HG03442 (cell line): ENCODE measurements around the gene ALPL.
"Not testable (repeated sequence)": the region's sequence is repeated elsewhere in the genome, so short reads cannot be mapped to it uniquely, and the experiment has no call there.

Source experiments
- ATAC-seq: cut with Tn5 transposase; IDR thresholded peaks from one replicate; pipeline ENCODE4 v1.9.1; 2021; ENCODE audit warnings: mild to moderate bottlenecking, moderate library complexity; ENCODE audit not compliant: unreplicated experiment

Gene ALPL

DNA sequence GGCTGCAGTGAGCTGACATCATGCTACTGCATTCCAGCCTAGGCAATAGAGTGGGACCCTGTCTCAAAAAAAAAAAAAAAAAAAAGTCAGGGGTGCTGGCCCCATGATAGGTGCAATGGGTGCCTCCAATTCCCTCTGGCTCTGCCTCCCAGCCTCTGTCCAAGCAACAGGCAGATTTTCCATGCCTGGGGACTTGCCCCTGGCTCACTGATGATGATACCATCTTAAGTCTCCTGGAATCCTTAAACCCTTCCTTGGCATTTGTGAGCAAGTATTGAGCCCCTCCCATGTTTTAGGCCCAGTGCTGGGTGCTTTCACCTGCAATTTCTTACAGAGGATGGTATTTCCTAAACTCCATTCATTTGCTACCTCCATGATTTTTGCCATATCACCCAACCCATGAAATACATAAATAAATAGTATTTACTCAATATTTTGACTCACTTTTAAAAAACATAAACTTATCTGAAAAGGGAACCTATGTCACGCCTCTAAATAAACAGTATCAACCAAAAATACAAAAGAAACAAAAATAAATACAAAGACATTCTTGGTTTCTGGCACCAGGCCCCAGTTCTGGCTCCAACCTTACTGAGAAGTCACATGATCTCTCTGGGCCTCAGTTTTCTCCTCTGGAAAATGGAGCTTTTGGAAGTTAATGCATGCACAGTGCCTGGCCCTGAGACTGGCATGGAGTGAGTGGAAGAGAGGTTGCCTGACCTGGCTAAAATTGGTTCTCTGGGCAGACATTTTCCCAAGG lies 1.5 kb upstream of the ALPL start:
- no peak for ATAC-seq

DNA sequence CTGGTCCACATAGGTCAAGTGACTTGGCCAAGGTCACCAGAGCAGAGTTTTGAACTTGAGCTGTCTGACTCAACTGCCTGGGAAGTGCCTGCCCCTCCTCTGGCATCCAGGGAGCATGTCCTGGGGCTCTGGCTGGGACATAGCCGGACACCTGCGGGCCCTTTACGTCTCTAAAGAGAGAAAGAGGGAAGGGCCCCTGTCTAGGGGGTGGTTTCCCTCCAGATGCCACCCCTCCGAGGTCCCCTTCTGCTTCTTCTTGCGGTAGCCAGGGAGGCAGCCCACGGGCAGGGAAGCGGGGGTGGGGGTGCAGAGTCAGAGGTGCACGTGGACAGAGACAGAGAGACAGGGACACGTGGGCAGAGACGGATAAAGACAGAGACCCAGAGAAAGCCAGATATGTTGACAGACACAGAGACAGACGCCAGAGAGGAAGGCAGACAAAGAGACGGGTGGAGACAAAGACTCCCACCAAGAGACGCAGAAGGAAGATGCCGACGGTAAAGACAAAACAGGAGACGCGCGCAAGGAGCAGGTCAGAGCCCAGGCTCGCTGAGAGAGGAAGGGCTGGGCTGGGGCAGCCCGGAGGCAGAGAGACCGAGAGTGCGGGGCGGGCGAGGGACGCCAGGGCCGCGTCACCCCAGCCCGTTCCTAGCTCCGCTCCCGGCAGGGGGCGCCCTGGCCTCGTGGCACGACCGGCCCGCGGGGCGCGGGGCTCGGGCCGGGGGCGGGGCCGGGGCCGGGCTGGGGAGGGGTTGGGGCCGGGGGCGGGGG lies 458 bp upstream of the ALPL start:
- no peak for ATAC-seq

DNA sequence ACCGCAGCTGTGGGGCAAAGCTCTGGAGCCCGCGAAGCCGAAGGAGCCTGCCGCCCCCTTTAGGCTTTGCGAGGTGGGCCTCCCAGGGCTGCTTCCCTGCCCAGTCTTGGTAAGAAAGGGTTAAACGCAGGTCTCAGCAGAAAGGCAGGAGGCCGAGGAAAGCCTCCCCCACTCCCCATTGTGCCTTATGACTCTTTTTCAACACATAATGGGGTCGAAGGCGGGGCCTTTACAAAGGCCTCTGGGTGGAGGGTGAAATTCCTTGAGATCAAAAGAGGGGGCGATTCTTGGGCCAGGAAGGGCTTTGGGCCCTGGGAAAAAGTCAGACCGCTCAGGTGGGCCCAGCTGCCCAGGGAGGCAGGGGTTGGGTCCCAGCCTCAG lies 880 bp downstream of the ALPL start:
- no peak for ATAC-seq

DNA sequence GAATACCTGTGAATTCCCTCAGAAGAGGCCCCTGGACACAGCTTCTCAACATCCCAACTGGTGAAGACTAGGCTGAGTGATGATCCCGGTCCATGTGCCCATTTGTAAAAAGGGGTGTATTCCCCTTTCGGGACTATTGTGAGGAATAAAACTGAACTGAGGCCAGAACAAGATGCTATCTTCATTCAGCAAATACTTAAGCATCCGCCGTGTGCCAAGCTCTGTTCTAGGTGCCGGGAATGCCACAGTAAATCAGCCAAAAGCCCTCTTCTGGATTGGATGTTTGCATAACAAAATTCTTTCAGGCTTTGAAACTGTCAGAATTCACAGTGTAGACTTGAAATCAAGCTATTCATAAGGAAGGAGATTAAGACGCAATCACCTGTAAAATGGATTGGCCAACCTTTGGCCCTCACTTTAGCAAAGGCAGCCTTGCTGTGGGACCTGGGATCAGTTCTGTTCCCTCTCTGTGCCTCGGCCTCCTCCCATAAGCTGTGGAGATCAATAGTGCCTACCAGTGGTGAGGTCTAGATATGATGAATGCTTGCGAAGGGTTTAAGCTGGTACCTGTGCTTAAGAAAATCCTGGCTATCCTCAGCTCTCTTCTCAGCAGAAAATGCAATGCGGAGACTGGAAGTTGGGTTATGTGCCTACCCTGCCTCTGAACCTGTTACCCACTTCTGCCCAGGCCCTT lies 1.8 kb downstream of the ALPL start:
- no peak for ATAC-seq

DNA sequence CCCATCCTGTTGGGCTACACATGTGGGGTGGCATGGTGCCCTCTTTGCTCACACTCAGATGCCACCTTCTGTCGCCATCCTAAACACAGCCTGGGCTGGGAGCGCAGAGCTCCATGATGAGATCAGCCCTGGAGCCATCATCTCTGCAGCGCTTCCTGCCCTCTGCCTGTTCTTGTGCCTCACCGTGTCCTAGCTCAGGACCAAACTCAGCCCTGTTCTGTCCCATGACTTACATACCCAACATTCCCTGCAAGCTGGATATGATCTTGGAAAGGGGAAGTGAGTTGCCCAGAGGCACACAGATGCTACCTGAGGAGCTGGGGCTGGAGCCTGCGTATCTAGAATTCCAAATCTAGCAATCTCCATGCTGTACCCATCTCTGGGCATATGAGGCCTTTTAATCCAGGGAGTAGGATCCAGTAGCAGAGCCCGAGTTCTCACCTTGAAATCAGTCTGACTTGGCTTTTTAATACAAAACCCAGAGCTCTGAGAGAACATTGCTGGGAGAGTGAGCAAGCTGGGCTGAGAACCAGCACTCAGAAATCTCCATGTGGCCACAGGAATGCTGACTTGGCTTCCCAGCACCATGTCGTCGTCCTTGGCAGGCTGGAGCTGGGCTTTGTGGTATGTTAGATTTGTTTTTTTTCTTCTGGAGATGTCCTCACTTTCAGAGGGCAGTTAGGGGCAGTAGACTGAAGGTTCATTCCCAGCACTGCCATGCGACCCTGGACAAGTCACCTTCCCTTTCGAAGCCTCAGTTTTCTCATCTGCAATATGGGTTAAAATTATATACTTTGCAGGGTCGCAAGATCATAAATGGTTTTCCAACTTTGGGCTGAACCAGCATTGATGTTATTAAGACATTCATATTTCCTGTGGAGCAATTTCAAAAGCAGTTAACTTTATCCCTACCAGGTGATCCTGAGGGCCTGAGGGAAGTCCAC lies 2.6 kb downstream of the ALPL start:
- no peak for ATAC-seq

DNA sequence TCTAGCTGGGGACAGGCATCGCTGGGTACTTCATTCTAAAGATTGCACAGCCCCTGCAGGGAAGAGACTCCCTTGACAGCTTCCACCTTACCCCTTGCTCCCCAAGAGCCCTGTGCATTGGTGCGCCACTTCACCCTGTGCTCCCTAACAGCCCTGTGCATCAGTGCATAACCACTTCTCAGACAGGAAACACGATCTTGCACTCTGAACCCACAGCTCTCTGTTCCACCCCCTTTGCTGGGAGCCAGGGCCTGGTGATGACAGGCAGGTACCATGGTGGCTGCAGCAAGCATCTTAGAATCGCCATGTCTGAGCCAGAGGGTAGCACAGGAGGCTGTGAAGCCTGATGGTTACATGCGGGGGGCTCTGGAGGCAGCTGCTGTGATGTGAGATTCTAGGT lies 5.0 kb downstream of the ALPL start:
- ATAC-seq = peak; percentile 42

DNA sequence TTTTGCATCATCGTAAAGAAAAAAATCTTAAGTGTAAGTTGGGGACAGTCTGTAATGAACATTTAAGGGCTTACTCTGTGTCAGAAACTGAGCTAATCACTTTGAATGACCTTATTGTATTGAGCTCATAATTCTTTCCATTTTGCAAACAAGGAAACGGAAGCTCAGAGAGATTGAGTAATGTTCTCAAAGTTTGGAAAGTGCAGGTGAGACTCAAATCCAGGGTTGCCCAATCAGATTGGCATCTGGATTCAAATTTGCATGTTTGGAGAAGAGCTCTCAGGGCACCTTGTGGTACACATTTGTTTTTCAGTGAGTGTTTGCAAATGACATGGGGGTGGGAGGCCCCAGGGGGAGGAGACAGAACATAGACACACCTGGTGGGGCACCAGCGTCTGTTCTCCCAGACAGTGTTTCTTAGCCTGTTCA lies 8.0 kb downstream of the ALPL start:
- no peak for ATAC-seq

DNA sequence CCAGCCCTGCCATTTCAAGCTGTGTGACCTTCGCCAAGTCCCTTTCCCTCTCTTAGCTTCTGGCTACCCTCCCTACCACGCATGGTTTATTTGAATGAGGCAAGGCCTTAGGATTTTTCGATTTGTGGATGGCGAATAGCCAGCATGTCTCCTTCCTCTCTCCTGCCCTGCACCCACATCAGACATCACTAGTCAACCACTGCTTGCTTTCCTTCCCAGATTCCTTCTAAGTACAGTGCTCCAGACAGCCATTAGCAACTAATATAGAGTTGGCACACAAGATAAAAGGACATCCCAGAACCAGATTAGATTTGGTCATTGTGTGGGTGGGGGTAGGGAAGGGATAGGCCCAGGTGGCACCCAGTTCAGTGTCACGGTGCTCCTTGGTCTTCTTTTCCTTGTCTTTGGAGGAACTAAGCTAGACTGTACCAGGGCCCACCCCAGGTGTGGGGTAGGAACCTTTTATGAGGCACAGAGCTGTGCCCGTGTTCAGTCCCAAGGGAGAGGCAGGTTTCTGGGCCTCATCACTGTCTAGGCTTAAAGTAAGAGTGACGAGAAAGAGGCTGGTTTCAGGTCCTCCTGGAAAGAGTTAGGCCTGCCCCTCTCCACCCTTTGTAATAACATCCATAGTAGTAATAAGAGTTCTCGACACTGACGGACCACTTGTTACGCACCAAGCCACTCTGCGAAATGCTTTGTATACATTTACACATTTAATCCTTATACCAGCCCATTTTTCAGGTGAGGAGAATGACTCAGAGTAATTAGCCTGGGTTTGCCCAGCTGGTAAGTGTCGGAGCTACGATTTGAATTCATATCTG lies 8.6 kb downstream of the ALPL start:
- ATAC-seq = no peak

DNA sequence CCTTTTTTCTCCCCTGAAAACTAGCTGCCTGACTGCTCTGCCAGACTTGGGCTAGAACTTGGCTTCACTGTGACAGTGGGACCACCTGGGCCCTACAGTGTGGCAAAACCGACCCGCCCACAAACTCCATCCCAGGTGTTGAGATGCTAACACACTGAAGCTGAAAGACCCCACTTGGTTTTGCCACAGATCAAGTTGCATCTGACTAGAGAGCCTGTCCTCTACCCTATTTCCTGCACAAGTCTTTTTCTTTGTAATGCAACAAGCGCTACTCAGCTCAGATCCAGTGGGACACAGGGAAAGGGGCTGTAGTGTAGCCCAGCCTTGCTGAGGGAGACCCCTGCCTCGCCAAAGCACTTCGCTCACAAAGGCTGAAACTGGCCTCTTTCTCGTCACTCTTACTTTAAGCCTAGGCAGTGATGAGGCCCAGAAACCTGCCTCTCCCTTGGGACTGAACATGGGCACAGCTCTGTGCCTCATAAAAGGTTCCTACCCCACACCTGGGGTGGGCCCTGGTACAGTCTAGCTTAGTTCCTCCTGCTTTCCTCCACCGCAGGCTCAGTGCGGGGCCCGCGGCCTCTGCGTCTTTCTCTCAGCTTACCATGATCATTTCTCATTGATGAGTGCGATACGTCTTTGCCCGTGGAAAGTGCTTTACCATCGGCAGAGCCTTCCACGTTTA lies 9.7 kb downstream of the ALPL start:
- no peak for ATAC-seq

GRCh38 chr1:21519486-21520070 lies 10.4 kb downstream of the ALPL start:
- ATAC-seq = not testable (repeated sequence)

DNA sequence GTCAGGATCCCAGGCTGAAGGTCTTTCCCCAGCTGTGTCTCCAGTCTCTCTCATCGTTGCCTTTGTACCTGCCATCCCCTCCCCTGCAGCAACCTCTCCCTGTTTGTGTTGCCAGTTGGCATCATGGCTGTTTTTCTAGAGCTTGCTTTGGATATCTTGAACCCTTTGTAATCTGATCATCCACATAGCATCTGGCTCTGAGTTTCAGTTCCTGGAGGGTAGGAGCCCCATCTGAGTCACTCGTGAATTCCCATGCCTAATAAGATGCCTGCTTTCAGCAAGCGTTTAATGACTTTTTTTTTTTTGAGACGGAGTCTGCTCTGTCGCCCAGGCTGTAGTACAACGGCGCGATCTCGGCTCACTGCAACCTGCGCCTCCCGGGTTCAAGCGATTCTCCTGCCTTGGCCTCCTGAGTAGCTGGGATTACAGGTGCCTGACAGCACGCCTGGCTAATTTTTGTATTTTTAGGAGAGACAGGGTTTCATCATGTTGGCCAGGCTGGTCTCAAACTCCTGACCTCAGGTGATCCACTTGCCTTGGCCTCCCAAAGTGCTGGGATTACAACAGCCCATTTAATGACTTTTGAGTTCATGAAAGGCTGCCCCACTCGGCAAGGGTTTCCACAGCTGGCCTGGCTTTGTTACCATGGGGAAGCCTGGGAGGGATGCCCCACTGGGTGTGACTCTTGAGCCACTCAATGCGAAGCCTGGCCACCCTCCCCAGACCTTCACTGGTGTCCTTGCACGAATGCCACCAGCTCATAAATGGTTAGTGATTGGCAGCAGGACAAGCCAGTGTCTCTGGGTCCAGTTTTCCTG lies 11.9 kb downstream of the ALPL start:
- ATAC-seq = no peak

DNA sequence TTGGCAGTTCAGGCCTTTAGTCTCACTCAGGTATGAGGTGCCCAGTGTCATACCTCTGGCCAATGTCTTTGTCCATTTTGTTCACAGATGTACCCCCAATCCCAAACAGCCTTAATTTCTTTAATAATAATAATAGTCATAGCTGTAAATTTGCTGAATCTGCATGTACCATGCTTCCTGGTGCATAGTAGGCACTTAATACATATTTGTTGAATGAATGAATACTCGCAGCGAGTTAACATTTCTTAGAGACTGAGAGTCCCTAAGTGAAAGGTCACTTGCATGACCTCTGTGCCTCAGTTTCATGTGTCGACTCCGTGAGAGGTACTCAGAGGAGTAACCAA lies 12.5 kb downstream of the ALPL start:
- no peak for ATAC-seq

DNA sequence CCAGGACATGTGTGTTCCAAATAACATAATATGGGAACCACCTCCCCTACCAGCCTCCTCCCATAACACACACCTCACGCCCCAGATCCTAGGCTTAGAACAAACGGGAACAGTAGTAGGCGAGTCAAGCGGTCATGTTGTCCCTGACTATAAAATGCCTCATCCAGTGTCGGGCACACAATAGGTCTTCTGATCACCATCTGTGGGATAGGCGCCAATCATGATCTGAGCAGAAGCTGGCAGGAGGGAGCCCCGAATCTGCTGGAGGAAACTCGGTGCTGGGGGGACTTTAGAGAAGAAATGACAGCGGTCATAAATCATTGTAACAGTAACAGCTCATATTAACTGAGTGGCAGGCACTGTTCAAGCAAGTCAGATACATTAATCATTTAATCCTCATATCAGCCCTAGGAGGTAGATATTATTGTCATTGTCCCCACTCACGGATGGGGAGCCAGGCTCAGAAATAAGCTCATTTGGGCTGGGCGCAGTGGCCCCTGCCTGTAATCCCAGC lies 13.4 kb downstream of the ALPL start:
- no peak for ATAC-seq

DNA sequence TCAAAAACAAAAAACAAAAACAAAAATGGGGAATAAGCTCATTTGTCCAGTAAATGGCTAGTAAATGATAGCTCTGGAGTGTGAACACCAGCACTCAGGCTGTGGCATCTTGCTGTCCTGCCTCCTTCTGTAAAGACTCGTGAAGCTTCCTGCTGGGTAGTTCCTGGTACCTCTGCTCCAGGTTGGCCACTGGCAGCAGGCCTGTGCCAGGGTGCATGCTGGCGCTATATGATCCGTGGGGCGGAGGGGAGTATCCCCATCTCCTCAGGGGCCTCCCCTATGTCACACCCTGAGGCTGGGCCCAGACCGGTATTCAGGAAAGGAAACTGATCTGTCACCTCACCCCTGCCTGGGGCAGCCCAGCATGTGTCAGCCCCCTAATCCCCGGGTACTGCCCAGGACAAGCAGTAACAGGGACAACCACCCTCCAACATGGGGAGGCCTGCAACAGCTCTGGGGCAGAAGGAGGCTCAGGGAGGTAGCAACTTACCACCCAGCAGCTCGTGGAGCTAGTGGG lies 14.1 kb downstream of the ALPL start:
- no peak for ATAC-seq

DNA sequence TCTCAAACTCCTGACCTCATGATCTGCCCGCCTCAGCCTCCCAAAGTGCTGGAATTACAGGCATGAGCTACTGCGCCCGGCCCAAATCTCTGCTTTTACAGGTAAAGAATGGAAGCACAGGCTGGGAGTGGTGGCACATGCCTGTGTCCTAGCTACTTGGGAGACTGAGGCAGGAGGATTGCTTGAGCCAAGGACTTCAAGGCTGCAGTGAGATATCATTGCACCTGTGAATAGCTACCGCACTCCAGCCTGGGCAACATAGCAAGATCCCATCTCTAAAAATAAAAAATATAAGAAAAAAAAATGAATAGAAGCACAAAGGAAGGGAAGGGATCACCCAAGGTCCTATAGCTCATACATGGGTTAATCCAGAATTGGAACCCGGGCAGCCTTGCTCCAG lies 15.0 kb downstream of the ALPL start:
- ATAC-seq = no peak

- no peak for ATAC-seq
Observed at GRCh38 chr1:21524686-21525339, 15.6 kb downstream of the ALPL start.

DNA sequence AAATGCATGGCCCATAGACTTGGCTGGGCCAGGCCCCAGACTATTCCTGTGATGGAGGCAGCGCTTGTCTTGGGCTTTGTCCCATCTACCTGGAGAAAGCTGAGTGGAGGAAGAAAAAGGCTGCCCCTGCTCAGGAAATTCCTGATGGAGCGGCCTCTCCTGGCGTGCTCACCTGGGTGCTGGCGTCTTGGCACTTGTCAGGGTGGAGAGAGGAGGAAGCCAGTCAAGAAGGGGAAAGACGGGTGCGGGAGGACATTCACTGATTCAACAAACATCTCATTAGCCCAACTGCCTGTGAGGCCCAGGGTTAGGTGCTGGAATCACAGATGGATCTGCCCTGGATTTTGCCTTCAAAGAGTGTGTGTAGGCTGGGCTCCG lies 16.1 kb downstream of the ALPL start:
- ATAC-seq = no peak
